COR-L47 (cell line): Measurements from ENCODE around the gene ZBTB49.

ENCODE experiments used
- DNase-seq: peaks from one replicate; lab custom pipeline; 2025; lab: John Stamatoyannopoulos, UW

ZBTB49 gene

GRCh38 chr4:4277531-4277930 lies 12.5 kb upstream of the ZBTB49 start:
- DNase-seq, result no peak

- DNase-seq, result no peak
These were observed 8.3 kb upstream of the ZBTB49 start for GRCh38 chr4:4281787-4282186.

GRCh38 chr4:4284827-4285618 lies 5.0 kb upstream of the ZBTB49 start:
- DNase-seq, result no peak

GRCh38 chr4:4288098-4288497 lies 2.0 kb upstream of the ZBTB49 start:
- DNase-seq, result no peak

- no peak for DNase-seq
These were observed 996 bp upstream of the ZBTB49 start for GRCh38 chr4:4289055-4289454.

GRCh38 chr4:4289597-4289940 lies 482 bp upstream of the ZBTB49 start:
- DNase-seq, result no peak

- DNase-seq, result no peak
These were observed 3.2 kb downstream of the ZBTB49 start for GRCh38 chr4:4293279-4293678.

GRCh38 chr4:4296283-4296846 lies 6.3 kb downstream of the ZBTB49 start:
- no peak for DNase-seq

- DNase-seq, result no peak
These were observed 9.0 kb downstream of the ZBTB49 start for GRCh38 chr4:4299006-4299405.

GRCh38 chr4:4302001-4302400 lies 11.9 kb downstream of the ZBTB49 start:
- no peak for DNase-seq

- DNase-seq, result no peak
These were observed 12.4 kb downstream of the ZBTB49 start for GRCh38 chr4:4302416-4302815.

GRCh38 chr4:4306920-4307319 lies 16.9 kb downstream of the ZBTB49 start:
- DNase-seq, result no peak

GRCh38 chr4:4308800-4309441 lies 18.9 kb downstream of the ZBTB49 start:
- no peak for DNase-seq

GRCh38 chr4:4311193-4311592 lies 21.1 kb downstream of the ZBTB49 start:
- no peak for DNase-seq

GRCh38 chr4:4315461-4316149 lies 25.6 kb downstream of the ZBTB49 start:
- no peak for DNase-seq

- no peak for DNase-seq
These were observed 26.1 kb downstream of the ZBTB49 start for GRCh38 chr4:4316150-4316495.

- no peak for DNase-seq
These were observed 27.6 kb downstream of the ZBTB49 start for GRCh38 chr4:4317496-4318232.

- DNase-seq, result no peak
These were observed 30.5 kb downstream of the ZBTB49 start for GRCh38 chr4:4320528-4320927.

- no peak for DNase-seq
These were observed 31.1 kb downstream of the ZBTB49 start for GRCh38 chr4:4320951-4321714.

- no peak for DNase-seq
These were observed 32.1 kb downstream of the ZBTB49 start for GRCh38 chr4:4321951-4322688.
